HG02763 (cell line): ENCODE data around the gene CCT4.
"Not testable (repeated sequence)": the region's sequence is repeated elsewhere in the genome, so short reads cannot be mapped to it uniquely, and the experiment has no call there.

Experiments used
- ATAC-seq: cut with Tn5 transposase; IDR thresholded peaks from one replicate; pipeline ENCODE4 v1.9.1; 2021; ENCODE audit warnings: mild to moderate bottlenecking, moderate library complexity; ENCODE audit not compliant: unreplicated experiment

CCT4 gene

DNA sequence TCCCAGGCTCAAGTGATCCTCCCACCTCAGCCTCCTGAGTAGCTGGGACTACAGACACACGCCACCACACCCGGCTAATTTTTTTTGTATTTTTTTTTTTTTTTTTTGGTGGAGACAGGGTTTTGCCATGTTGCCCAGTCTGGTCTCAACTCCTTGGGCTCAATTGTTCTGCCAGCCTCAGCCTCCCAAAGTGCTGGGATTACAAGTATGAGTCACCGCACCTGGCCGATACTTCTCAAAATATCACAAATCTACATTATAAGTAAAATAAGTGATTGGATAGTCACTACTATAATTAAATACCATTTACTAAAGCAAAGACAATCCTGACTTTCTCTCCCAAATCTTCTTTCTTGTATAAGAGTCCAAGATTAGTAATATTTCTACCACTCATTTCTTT lies 9.1 kb downstream of the CCT4 start:
- not testable (repeated sequence) for ATAC-seq

DNA sequence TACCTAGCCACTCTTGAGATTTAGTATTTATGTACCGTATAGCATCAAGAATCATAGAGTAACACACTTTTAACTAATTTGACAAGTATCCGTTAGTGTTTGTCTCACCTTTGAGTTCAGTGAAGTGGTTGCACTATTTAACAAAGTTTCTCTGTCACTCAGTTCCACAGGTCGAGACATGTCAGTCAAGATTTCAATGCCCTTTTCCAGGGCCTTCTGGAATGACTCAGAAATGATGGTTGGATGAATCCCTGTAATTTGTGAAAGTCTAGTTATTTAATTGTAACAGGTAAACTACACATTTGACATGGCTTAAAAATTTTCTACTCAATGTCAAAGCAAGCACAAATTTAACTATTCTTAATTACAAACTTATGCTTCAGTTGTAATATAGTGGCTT lies 9.7 kb downstream of the CCT4 start:
- no peak for ATAC-seq

DNA sequence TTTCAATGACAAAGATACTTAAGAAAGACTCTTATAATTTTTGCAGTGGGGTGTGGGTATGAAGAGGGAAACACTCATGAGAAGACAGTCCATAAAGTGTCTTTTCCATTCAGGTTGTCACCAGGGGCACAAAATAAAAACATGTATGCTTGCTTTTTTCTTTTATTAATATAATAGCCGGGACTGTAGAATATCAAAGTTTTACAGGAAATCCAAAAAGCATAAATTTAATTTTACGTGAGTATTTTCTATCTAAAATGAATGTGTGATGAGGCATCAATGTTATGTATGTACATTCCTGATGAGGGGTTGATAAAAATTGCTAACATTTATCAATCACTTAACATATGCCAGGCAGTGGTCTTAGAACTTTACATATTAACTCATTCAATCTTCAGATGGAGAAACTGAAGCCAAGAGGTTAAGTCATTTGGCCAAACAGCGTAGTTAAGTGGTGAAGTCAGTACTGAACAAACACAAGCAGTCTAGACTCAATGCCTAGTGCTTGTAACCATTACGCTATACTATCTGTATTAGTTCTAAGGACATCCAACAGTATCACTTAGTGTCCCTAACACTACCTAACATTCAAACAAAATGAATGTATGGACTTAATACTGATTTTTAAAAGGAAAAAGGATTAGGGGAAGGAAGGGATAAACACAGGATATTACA lies 10.7 kb downstream of the CCT4 start:
- ATAC-seq: no peak

DNA sequence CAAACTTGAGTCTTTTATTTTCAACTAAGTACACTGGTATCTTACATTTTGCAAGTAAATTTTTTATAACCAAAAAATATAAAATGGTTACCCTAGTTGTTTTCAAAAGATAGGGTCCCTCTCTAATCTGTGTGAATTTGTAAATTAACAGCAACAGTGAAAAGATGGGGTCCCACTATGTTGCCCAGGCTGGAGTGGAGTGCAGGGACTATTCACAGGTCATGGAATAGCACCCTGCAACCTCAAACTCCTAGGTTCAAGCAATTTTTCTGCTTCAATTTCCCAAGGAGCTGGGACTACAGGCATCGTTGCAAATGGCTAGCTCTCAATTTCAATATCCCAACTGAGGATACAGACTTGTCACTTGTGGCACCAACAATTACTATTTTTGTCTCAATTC lies 12.1 kb downstream of the CCT4 start:
- no peak for ATAC-seq

DNA sequence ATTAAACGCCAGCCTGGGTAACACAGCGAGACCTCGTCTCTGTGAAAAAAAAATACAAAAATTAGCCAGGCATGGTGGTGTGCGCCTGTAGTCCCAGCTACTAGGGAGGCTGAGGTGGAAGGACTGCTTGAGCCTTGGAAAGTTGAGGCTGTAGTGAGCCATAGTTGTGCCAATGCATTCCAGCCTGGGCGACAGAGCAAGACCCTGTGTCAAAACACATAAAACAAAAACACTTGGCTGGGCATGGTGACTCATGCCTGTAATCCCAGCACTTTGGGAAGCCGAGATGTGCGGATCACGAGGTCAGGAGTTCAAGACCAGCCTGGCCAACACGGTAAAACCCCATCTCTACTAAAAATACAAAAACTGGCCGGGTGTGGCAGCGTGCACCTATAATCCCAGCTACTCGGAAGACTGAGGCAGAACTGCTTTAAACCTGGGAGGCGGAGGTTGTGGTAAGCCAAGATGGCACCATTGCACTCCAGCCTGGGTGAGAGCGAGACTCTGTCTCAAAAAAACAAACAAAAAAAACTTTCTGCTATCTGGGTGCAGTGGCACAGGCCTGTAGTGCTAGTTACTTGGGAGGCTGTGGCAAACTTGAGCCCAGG lies 21.9 kb downstream of the CCT4 start:
- not testable (repeated sequence) for ATAC-seq

DNA sequence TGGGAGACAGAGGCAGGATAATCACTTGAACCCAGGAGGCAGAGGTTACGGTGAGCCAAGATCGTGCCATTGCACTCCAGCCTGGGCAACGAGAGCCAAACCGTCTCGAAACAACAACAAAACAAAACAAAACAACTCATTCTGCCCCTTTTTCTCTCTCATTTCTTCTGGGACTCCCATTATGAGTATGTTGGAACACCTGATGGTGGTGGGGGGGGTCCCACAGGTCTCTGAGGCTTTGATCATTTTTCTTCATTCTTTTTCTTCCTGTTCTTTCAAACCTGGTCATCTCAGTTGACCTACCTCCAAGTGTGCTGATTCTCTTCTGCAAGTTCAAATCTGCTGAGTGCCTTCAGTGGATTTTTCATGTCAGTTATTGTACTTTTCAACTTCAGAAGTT lies 26.4 kb downstream of the CCT4 start:
- no peak for ATAC-seq

DNA sequence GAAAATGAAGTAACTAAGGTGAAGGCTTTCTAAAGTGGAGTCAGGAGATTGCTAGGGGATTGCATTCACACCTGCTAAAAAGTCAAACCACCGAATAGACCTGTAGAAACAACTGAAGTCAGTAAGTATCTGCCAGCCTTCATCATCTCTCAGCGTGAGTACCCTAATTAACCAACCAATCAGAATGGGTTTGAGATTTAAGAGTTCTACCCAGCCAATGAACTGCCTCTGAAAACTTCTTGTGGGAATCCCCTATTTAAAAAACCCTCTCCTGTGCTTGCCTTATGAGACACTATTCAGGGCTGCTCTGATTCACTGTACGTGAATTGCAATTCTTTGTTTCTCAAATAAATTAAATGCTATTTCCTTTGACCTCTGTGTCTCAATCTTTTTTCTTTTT lies 31.2 kb downstream of the CCT4 start:
- ATAC-seq: no peak

DNA sequence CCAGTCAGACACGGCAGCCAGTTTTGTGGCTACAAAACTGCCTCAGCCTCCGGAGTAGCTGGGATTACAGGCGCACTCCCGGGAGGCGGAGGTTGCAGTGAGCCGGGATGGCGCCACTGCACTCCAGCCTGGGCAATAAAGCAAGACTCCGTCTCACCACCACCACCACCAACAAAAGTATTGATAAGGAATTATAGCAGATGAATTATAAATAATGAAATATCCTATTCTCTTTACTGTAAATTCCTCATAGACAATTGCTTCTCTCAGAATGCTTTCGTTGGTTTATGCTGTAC lies 33.2 kb downstream of the CCT4 start:
- ATAC-seq: no peak

DNA sequence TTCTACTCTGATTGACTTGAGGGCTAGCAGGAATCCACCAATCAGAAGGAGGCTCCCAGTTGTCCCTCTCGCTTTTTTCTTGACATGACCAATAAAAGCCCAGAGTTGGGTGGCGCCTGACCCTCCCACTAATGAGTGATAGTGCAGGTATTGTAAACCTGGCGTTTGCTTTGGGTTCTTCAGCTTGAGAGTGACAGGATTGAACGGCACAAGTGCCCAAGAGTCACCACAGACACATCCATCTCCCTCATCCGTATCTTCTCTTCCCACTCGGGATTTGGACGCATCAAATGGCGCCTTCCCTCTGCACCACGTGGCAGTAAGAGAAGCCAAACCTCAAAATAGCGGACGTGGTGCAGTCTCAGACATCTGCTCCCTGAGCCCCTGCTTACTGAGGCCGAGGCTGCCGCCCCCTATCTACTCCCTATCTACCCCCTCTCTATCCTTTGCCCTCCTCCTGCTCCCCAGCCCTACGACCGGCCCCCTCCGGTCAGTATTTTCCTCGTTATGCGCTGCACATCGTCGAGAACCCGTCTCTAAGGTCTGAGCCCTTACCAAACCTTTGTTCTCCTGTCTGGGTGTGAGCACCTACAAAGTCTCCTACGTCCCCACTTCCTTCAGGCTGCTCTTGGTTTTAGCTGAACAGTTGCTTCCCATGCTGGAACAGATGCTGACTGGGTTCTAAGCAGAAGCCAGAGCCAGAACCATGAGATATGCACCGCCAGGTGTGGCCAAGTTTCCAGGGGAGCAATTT lies 33.7 kb downstream of the CCT4 start:
- peak; percentile 87 for ATAC-seq

DNA sequence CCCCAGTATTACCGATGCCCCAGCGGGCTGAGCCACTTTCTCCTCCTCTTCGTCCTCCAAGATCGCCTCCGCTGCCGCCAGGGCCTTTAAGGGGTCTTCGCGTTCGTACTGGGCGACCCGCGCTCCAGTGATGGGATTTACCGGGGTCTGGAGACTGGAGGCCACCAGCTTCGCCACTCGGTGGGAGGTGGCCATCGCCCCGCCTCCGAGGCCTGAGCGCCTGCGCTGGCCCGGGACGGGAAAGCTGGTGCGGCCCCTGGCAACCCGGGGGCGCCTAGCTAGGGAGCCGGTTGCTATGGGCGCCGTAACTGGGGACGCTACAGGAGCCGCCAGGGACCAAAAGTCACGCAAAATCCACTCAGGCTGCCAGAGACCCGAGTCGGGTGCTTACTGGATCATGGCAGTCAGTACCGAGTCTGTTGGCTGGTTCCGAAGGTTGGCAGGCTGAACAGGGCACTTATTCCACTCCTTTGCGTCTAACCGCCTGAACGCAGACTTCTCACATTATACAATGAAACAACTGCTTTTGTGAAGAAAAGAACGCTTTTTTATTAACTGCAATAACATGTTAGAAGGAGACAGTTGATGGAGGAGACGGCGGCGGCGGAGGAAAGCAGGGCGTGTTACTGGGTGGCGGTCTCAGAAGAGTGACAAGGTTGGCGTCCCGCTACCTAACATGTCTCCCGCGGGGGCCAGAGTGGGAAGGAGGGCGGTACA lies 34.5 kb downstream of the CCT4 start, which contains the start of gene FAM161A:
Gene FAM161A, minus strand, starts transcription at position 214 of the 717 bp plus-strand sequence. Its CDS starts 19 bp downstream, at position 195.
- peak; percentile 81 for ATAC-seq

DNA sequence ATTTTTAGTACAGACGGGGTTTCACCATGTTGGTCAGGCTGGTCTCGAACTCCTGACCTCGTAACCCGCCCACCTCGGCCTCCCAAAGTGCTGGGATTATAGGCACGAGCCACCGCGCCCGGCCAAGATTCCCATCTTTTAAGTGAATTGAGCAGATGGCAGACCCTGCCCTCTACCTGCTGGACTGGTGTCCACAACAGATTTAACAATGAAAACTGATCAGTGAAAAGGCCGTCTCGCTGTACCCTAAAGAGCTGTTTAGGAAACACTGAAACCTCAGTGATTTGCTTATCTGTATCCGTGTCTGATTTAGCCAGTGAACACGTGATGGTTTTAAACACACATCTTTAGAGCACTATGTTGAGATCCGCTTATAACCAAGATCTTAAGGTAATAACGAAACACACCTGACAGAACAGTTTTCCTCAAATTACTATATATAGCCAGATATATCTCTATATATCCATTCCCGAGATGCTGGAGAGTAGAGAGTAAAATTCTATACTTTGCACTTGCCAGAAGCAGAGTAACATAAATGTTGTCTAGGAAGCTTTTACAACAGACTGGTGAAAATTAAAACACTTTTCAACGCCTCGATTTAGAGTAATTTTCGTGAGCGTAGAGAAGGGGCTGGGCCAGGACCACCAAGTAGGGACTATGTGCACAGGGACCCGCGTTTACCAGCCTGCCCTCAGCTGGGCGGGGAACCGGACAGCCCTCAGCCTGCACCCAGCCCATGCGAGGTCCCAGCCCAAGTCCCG lies 35.2 kb downstream of the CCT4 start:
- peak; percentile 58 for ATAC-seq

DNA sequence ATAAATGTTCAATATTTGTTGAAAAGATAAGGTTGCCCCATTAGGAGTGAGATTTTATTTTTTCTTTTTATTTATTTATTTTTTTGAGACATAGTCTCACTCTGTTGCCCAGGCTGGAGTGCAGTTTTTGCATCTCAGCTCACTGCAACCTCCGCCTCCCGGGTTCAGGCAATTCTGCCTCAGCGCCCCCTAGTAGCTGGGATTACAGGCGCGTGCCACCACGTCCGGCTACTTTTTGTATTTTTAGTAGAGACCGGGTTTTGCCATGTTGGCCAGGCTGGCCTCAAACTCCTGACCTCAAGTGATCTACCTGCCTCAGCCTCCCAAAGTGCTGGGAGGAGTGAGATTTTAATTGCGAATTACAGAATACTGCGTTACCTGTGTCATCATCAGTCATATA lies 37.2 kb downstream of the CCT4 start:
- not testable (repeated sequence) for ATAC-seq

DNA sequence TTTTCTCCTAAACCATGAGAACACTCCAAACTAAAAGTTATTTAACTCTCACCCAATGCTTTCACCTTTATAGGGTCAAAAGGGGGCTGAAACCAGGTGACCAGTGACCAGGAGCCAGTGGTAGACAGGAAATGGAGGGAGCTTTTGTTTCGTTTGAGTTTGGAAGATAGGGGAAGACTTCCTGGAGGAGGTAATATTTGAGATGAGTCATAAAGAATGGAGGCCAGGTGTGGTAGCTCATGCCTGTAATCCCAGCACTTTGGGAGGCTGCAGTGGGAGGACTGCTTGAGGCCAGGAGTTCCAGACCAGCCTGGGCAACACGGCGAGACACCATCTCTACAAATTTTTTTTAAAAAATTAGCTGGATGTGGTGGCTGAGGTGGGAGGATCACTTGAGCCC lies 43.1 kb downstream of the CCT4 start:
- ATAC-seq: no peak

DNA sequence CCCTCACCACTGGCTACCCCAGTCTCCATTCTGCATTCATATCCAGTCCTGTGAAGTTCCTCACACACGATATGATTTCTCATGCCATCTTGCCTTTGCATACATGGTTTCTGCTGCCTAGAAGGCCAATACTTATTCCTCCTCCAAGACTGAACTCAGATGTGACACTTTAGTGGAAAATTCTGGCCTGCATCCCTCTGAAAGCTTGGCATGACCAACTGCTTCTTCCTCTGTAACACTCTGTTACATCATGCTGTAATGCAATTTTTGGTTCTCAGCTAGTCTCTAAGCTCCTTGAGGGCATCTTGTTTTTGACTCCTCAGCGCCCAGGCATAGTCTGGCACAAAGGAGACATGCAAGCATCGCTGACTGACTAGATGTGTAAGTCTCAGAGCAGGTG lies 47.2 kb downstream of the CCT4 start:
- ATAC-seq: no peak

DNA sequence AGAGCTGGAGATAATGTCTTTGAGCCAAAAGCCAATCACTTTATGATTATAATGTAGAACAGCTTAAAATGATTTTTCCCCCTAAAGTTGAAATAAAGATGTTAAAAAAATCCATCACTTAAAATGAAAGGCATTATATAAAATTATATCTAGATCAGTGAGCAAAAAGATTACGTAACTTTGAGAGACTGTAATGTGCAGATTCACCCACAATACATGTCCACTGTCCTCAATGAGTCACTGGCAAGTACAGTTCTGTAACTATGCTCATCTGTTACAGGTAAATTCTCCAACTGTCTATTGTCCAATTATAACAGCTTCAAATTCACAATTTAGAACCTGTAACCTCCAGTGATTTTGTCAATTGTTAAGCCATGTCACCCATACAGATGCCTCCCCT lies 53.6 kb downstream of the CCT4 start:
- ATAC-seq: no peak

DNA sequence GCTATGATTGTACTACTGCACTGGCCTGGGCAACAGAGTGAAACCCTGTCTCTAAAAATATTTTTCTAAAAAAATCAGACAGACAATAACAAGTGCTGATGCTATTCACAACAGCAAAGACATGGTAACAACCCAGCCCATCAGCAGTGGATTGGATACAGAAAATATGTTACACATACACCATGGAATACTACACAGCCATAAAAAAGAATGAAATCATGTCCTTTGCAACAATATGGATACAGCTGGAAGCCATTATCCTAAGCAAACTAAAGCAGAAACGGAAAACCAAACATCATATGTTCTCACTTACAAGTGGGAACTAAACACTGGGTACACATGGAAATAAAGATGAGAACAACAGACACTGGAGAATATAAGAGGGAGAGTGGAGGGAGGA lies 54.5 kb downstream of the CCT4 start:
- no peak for ATAC-seq

DNA sequence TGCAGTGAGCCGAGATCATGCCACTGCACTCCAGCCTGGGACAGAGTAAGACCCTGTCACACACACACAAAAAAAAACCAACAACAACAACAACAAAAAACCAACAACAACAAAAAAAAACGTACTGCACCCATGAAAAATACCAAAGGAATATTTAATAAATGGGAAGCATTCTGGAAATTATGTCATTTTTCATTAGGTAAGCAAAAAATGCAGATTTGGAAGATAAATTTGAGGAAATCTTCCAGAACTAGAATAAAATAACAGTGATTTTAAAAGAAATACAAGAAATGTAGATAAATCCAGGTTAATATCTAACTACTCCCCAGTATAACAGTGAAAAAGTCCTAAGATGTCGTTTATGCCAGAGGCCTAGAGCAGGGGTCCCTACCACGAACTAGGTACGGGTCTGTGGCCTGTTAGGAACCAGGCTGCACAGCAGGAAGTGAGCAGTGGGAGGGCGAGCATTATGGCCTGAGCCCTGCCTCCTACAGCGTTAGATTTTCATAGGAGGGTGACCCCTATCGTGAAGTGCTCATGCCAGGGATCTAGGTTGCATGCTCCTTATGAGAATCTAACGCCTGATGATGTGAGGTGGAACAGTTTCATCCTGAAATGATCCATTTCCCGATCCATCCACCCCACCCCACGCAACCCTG lies 56.1 kb downstream of the CCT4 start:
- no peak for ATAC-seq

DNA sequence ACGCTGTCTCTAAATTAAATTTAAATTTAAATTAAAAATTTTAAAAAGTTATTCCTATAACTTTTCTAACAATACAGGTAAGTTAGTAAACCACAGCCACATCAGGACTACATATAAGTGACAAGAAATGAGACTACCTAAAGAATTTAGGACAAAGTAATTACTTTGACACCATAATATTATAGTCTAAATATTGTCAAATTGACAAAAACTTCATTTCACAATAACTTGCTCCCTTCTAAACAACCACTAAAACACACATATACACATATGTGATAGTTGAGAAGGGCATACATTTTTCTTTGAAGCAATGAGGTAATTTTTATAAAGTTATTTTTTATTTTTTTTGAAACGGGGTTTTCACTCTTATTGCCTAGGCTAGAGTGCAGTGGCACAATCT lies 66.2 kb downstream of the CCT4 start:
- no peak for ATAC-seq
